Measurements from ENCODE around the gene INTS6. TPM values are rescaled to one million over a fixed set of nuclear protein-coding genes. Genes with fewer than 3 reads are reported as not detected.

INTS6 gene
- total RNA-seq, 4 donors from 2014 or later, result 16.5 to 24.4 (median 18.0) TPM

DNA sequence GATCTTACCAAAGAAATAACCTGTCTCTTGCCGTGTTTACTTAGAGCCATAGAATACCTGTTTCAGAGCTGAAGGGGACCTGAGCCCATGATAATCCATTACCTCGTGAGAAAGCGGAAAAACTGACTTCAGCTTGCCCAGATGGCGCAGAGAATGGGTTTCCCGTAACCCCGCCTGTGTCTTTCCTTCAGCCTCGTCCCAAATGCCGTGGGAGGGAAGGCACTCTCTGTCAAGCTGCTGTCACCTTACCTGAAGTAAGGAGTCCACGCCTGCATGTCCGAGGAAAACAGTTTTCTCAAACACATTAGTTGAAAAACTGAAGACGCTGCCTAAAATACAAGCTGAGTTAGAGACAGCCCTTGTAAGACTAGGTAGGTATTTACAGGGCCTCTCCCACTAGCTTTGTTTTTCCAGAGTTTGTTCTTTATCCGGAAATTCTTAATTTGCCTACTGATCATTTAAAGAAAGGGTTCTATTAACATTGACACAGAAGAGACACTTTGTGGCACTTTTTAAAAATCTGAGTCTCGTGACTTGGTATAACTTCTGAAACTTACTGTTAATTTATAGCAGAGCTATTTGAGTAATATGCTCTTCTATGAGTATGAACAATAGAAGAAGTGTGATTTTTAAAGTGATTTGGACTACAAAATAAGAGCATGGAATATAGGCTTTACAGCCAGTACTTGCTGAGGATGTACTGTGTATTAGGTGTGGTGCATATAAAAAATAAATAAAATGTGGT, 1.3 kb upstream of the INTS6 start:
- Histone ChIP-seq H3K27ac (peak overlapping the region; percentile 92 to 100 (median 94)), H3K27me3 (no peaks in the 10 kb centered on the region), H3K4me3 (peak overlapping the region; percentile 65 to 82 (median 70)), H3K4me1 (peaks cover 23% of the 10 kb centered on the region in 2 donors), H3K9me3 (no peaks in the 10 kb centered on the region), H3K36me3 (peaks cover 0 to 27% of the 10 kb centered on the region in 2 donors)
- ATAC-seq (no peak), DNase-seq (peak in 1 of 2 donors; percentile 26)
- in situ Hi-C loops (cut with MboI; ENCODE audit: low sequenced_read_pairs in 4 of 4) (no loop called here), intact Hi-C loops (cut with DNase I; ENCODE audit: low total_unique reads) (loop anchor here (1.0 to 10.0 kb wide), 12 partner anchors 17 to 1661 kb away; partner anchors contain the start of genes ALG11, ATP7B, CKAP2 and DHRS12)
- no peak for TF ChIP-seq POLR2A (IDR thresholded peaks at IDR 0.05)
- TF ChIP-seq, protein P1, sequence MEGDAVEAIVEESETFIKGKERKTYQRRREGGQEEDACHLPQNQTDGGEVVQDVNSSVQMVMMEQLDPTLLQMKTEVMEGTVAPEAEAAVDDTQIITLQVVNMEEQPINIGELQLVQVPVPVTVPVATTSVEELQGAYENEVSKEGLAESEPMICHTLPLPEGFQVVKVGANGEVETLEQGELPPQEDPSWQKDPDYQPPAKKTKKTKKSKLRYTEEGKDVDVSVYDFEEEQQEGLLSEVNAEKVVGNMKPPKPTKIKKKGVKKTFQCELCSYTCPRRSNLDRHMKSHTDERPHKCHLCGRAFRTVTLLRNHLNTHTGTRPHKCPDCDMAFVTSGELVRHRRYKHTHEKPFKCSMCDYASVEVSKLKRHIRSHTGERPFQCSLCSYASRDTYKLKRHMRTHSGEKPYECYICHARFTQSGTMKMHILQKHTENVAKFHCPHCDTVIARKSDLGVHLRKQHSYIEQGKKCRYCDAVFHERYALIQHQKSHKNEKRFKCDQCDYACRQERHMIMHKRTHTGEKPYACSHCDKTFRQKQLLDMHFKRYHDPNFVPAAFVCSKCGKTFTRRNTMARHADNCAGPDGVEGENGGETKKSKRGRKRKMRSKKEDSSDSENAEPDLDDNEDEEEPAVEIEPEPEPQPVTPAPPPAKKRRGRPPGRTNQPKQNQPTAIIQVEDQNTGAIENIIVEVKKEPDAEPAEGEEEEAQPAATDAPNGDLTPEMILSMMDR (IDR thresholded peaks at IDR 0.05 in 4 of 5, conservative IDR thresholded peaks at IDR 0.05 in 1 of 5), result no peak

DNA sequence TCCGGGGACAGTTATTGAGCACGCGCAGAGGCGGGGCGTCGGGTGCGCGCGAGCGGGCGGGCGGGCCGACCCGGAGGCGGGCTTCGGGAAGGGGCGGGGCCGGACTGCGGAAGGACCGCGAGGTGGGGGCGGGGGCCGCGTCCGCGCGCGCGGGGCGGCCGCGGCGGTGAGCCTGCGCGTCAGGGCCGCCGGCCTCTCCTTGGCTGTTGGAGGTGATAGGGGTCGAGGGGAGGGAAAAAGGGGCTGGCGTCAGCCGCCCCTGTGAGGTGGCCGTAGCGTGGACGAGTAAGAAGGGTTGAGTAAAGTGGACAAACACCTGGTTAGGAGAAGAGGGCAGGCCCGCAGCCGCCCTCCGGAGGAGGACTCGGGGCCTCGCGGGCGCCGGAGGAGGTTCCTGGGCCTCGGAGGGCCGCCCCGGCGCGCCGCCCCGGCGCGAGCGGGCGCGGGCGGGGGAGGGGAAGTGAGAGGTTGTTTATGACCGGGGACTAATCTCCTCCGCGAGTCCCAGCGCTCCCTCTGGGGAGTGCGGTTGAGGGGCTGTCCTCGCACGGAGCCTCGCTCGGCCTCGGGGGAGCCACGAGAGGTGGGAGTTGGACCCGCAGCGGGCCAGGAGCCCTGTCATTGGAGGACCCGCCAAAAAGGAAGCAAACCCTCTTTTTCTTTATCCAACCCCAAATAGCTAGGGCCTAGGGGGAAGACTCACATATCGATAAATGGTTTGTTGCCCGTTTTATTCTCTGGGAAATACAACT, 547 bp upstream of the INTS6 start:
- TF ChIP-seq, protein P1 (IDR thresholded peaks at IDR 0.05 in 4 of 5, conservative IDR thresholded peaks at IDR 0.05 in 1 of 5), result peak in 1 of 5 experiments; percentile 13
- TF ChIP-seq POLR2A (IDR thresholded peaks at IDR 0.05), result peak; percentile 68 to 78
- in situ Hi-C loops (cut with MboI; ENCODE audit: low sequenced_read_pairs in 4 of 4) (no loop called here), intact Hi-C loops (cut with DNase I; ENCODE audit: low total_unique reads) (loop anchor here (1.0 to 10.0 kb wide), 12 partner anchors 17 to 1661 kb away; partner anchors contain the start of genes ALG11, ATP7B, CKAP2 and DHRS12)
- Histone ChIP-seq H3K27me3 (no peaks in the 10 kb centered on the region), H3K4me3 (peak overlapping the region; percentile 65 to 82 (median 70)), H3K36me3 (peaks cover 0 to 27% of the 10 kb centered on the region in 2 donors), H3K9me3 (no peaks in the 10 kb centered on the region), H3K4me1 (peaks cover 23% of the 10 kb centered on the region in 2 donors), H3K27ac (peak overlapping the region; percentile 92 to 100 (median 94))
- ATAC-seq (peak; percentile 49 to 57), DNase-seq (peak in 1 of 2 donors; percentile 61)

DNA sequence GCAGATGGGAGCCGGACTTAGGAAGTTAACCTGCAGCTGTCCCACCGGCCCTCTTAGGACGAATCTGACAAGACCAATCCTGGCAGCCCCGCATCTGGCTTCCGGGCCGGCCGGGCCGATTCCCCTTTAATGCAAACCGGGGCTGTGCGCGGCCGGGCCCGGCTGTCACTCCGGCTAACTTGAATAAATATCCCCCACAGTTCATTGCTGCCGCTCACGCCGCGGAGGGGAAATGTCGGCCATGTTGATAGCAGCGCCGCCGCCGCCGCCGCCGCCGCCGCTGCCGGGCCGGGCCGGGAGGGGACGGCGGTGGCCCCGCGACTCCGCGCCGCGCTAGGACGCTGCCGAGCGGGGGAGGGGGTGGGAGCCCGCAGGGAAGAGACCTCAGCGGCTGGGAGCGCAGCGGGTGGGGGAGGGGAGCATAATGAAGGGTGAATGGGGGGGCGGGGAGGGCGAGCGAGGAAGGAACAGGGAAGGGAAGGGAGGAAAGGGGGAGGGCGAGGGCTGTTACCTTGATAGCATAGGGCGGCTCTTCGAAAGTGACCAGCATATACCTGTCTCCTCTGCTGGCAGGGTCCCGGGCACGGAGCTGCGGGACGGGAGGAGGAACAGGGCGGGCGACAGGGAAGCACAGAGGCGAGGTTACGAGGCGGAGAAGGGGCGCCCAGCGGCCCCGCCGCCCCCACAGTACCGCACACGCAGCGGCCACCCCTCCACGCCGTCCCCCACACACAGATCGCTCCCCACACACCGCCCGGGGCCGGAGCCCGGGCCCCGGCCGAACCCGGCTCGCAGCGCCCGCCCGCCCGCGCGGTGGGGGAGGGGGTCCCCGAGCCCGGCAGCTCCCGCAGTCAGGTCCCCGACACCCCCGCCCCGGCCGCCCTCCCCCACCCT, 1.1 kb downstream of the INTS6 start:
- intact Hi-C loops (cut with DNase I; ENCODE audit: low total_unique reads), result loop anchor here (2.0 to 10.0 kb wide), 8 partner anchors 15 to 1659 kb away; partner anchors contain the start of genes ALG11, ATP7B, CKAP2 and FAM124A
- in situ Hi-C loops (cut with MboI; ENCODE audit: low sequenced_read_pairs in 4 of 4), result no loop called here
- peaks cover 0 to 27% of the 10 kb centered on the region in 2 donors for H3K36me3 ChIP-seq

More for the DNA sequence above, 1.1 kb downstream of the INTS6 start:
- peak; percentile 58 to 87 for DNase-seq
- H3K9me3 ChIP-seq, result no peaks in the 10 kb centered on the region
- peak overlapping the region; percentile 100 for H3K27ac ChIP-seq
- peaks cover 23% of the 10 kb centered on the region in 2 donors for H3K4me1 ChIP-seq
- H3K27me3 ChIP-seq, result no peaks in the 10 kb centered on the region
- peak; percentile 55 to 60 for TF ChIP-seq POLR2A (IDR thresholded peaks at IDR 0.05)
- TF ChIP-seq, protein P1 (IDR thresholded peaks at IDR 0.05 in 4 of 5, conservative IDR thresholded peaks at IDR 0.05 in 1 of 5), result peak in 1 of 5 experiments; percentile 20
- ATAC-seq, result peak; percentile 49 to 55
- peak overlapping the region; percentile 82 to 99 (median 96) for H3K4me3 ChIP-seq
